Endothelial cell of umbilical vein (primary cell): ENCODE results near the gene SYNPR. TPM values are rescaled to one million over a fixed set of nuclear protein-coding genes. Genes with fewer than 3 reads are reported as not detected.

Experiments used
- BruUV-seq: library from RNA; stranded (reverse); fragments of 400-500 nt; replicated peaks from 2 replicates; lab custom pipeline; 2021; lab: Mats Ljungman, UMichigan
- CTCF ChIA-PET: fragments of 300-600, 350-600 bp; sonication (Branson Sonifier 250); formaldehyde crosslinking; loops from one replicate; lab custom pipeline; 2021; ENCODE audit warnings: antibody characterized with exemption, inconsistent platforms; lab: Charles Lee
- POLR2A ChIA-PET: fragments of 300-600, 350-600 bp; sonication (Branson Sonifier 250); formaldehyde crosslinking; loops from one replicate; lab custom pipeline; 2021; ENCODE audit warnings: antibody characterized with exemption, inconsistent platforms; lab: Charles Lee
- DNase-seq: peaks from one replicate; pipeline ENCODE4 v3.0.0-alpha.2; 2011; ENCODE audit warnings: low read depth, low spot score
- FAIRE-seq: peaks from 2 replicates; lab custom pipeline; 2011; peaks lifted over from hg19 to GRCh38; lab: Jason Lieb, UNC
- H2AFZ ChIP-seq: 2 replicates; pipeline ENCODE4 v1.6.0; 2012; ENCODE audit warnings: low read depth, low read length, control low read depth, inconsistent platforms
- H3K27ac ChIP-seq: 2 replicates; pipeline ENCODE4 v1.5.1; 2011; ENCODE audit warnings: low read depth, mild to moderate bottlenecking, control low read depth, low read length, moderate library complexity; ENCODE audit not compliant: insufficient read depth
- H3K27me3 ChIP-seq, 2 experiments: 2 replicates each; pipeline versions ENCODE4 v1.6.0 to v1.6.1; 2011; ENCODE audit warnings: low read length in 2 of 2, mixed read lengths in 1 of 2; ENCODE audit not compliant: control insufficient read depth in 2 of 2, insufficient read depth in 2 of 2
- H3K36me3 ChIP-seq, 2 experiments: 2 replicates in 1 of 2; 3 replicates in 1 of 2; pipeline ENCODE4 v1.5.1; 2011; ENCODE audit warnings: low read length in 2 of 2, mild to moderate bottlenecking in 1 of 2, moderate library complexity in 1 of 2; ENCODE audit not compliant: control insufficient read depth in 2 of 2, insufficient read depth in 2 of 2; ENCODE audit errors: extremely low read depth in 1 of 2
- H3K4me1 ChIP-seq: 3 replicates; pipeline ENCODE4 v1.5.1; 2011; ENCODE audit warnings: mild to moderate bottlenecking, low read length; ENCODE audit not compliant: control insufficient read depth, insufficient read depth; ENCODE audit errors: extremely low read depth
- H3K4me2 ChIP-seq: 2 replicates; pipeline ENCODE4 v1.6.1; 2011; ENCODE audit warnings: low read length, control low read depth, mixed read lengths; ENCODE audit not compliant: insufficient read depth
- H3K4me3 ChIP-seq, 3 experiments: fragments of 200-600 bp in 1 of 3; sonication (generic), shearing (Covaris generic) in 1 of 3; replicated peaks in 1 of 3; 2 replicates each; pipeline ENCODE4 v1.5.1; 2011 to 2016; ENCODE audit warnings: control low read depth in 3 of 3, low read length in 3 of 3, mild to moderate bottlenecking in 2 of 3, inconsistent platforms in 1 of 3, low read depth in 1 of 3, moderate library complexity in 1 of 3; ENCODE audit not compliant: insufficient read depth in 1 of 3
- H3K79me2 ChIP-seq: 2 replicates; pipeline ENCODE4 v1.6.0; 2012; ENCODE audit warnings: low read length, inconsistent platforms; ENCODE audit not compliant: control insufficient read depth, insufficient read depth
- H3K9ac ChIP-seq: replicated peaks from 2 replicates; pipeline ENCODE3; 2011; ENCODE audit warnings: low read length, control low read depth; ENCODE audit not compliant: insufficient read depth; ENCODE audit errors: extremely low read depth
- H3K9me1 ChIP-seq: replicated peaks from 3 replicates; pipeline ENCODE4 v1.6.0; 2011; ENCODE audit warnings: mild to moderate bottlenecking, low read length; ENCODE audit not compliant: control insufficient read depth, insufficient read depth; ENCODE audit errors: extremely low read depth
- H3K9me3 ChIP-seq: replicated peaks from 2 replicates; pipeline ENCODE4 v1.5.1; 2012; ENCODE audit warnings: low read length, inconsistent platforms; ENCODE audit not compliant: control insufficient read depth, insufficient read depth
- H4K20me1 ChIP-seq: replicated peaks from 2 replicates; pipeline ENCODE3; 2011; ENCODE audit warnings: mild to moderate bottlenecking, low read length; ENCODE audit not compliant: control insufficient read depth, insufficient read depth; ENCODE audit errors: extremely low read depth
- CTCF ChIP-seq, 2 donors: IDR thresholded peaks; 1 replicate in 1 of 2; 2 replicates in 1 of 2; pipeline ENCODE4 v1.5.1; 2011; ENCODE audit warnings: low read length in 2 of 2, mild to moderate bottlenecking in 2 of 2, moderate library complexity in 2 of 2, control low read depth in 1 of 2, inconsistent platforms in 1 of 2, low read depth in 1 of 2; ENCODE audit not compliant: insufficient read depth in 1 of 2; ENCODE audit errors: extremely low read depth in 1 of 2
- EZH2 ChIP-seq: IDR thresholded peaks from 2 replicates; pipeline ENCODE4 v1.6.1; 2012; ENCODE audit warnings: borderline replicate concordance, low read depth, mild to moderate bottlenecking, moderate library complexity, low read length, inconsistent platforms; ENCODE audit not compliant: severe bottlenecking
- FOS ChIP-seq: IDR thresholded peaks from 2 replicates; pipeline ENCODE4 v1.6.1; 2011; ENCODE audit warnings: mild to moderate bottlenecking, low read length, moderate library complexity, borderline replicate concordance; ENCODE audit not compliant: insufficient read depth
- GATA2 ChIP-seq: IDR thresholded peaks from 2 replicates; pipeline ENCODE4 v1.7.0; 2011; ENCODE audit warnings: low read depth, mild to moderate bottlenecking, moderate library complexity, mixed read lengths, low read length; ENCODE audit not compliant: insufficient read length, insufficient read depth
- JUN ChIP-seq: IDR thresholded peaks from 2 replicates; pipeline ENCODE4 v1.6.1; 2011; ENCODE audit warnings: borderline replicate concordance, low read depth; ENCODE audit not compliant: insufficient read length, insufficient read depth
- MAX ChIP-seq: IDR thresholded peaks from 2 replicates; pipeline ENCODE4 v1.6.1; 2011; ENCODE audit not compliant: insufficient read depth, insufficient read length
- MYC ChIP-seq: IDR thresholded peaks from one replicate; pipeline ENCODE4 v1.6.1; 2011; ENCODE audit warnings: mild to moderate bottlenecking, low read depth, low read length
- POLR2A ChIP-seq: IDR thresholded peaks from 2 replicates; pipeline ENCODE4 v1.6.1; 2012; ENCODE audit warnings: low read depth, mild to moderate bottlenecking, control low read depth, low read length
- POLR2AphosphoS5 ChIP-seq: IDR thresholded peaks from 2 replicates; pipeline ENCODE4 v1.6.1; 2012; ENCODE audit warnings: low read depth, mild to moderate bottlenecking, control low read depth, low read length, moderate library complexity; ENCODE audit not compliant: insufficient read depth
- dilution Hi-C: fragments of 300-500 bp; cut with MboI; formaldehyde crosslinking; loops from one replicate; pipeline ENCODE4 v1.15.0; 2019; ENCODE audit warnings: low sequenced_read_pairs; ENCODE audit not compliant: extremely low pct_ligation_motif_present
- intact Hi-C: fragments of 100-400 bp; cut with micrococcal nuclease; formaldehyde crosslinking; loops from one replicate; pipeline ENCODE4 v1.10.0; 2022
- polyA plus RNA-seq, 4 experiments: library from polyadenylated mRNA; depleted of rRNA in 3 of 4; stranded (reverse) in 3 of 4; unstranded in 1 of 4; fragments of >200 nt; gene quantifications; 2 replicates each; pipeline versions ENCODE4 v1.2.1 to v1.2.3, GENCODE V29; 2011 to 2012; ENCODE audit warnings: missing spikeins in 1 of 4
- total RNA-seq: library from RNA; stranded (reverse); gene quantifications from 2 replicates; pipeline ENCODE4 v1.2.3, GENCODE V29; 2021

The SYNPR gene
- total and polyA plus RNA-seq, 2 donors (not counting 3 experiments of a cell fraction or from before 2014, with no cell fraction given) = not detected

GRCh38 chr3:63500196-63500595 lies 222.1 kb downstream of the SYNPR start:
- Histone ChIP-seq H4K20me1 (no peaks in the 10 kb centered on the region), H3K9me3 (no peaks in the 10 kb centered on the region), H2AFZ (no peak overlapping the region), H3K27me3 (no peaks in the 10 kb centered on the region), H3K4me1 (no peaks in the 10 kb centered on the region), H3K79me2 (no peaks in the 10 kb centered on the region), H3K36me3 (no peaks in the 10 kb centered on the region), H3K9ac (no peak overlapping the region), H3K4me2 (no peak overlapping the region), H3K9me1 (no peaks in the 10 kb centered on the region), H3K27ac (no peak overlapping the region), H3K4me3 (no peak overlapping the region)
- no TSS peak for BruUV-seq
- FAIRE-seq (no peak), DNase-seq (no peak)
- dilution Hi-C loops (no loop called here), intact Hi-C loops (no loop called here)
- no peak for TF ChIP-seq CTCF (IDR thresholded peaks at IDR 0.05; ENCODE audit: extremely low read depth in 1 of 2, insufficient read depth in 1 of 2, low read depth in 1 of 2, low read length in 2 of 2)
- TF ChIP-seq POLR2A = no peak
- TF ChIP-seq MAX = no peak
- TF ChIP-seq POLR2AphosphoS5 = no peak
- no peak for TF ChIP-seq EZH2
- no peak for TF ChIP-seq MYC
- no peak for TF ChIP-seq JUN
- no peak for TF ChIP-seq GATA2
- TF ChIP-seq FOS = no peak
- CTCF ChIA-PET = no interaction called here
- POLR2A ChIA-PET = no interaction called here
